ENCODE results near the gene ISCA2.
"Not testable (repeated sequence)": the region's sequence is repeated elsewhere in the genome, so short reads cannot be mapped to it uniquely, and the experiment has no call there.

ISCA2 gene

GRCh38 chr14:74493343-74494261 is at the start of gene ISCA2:
Gene ISCA2, plus strand, starts transcription at chr14:74493765. Its CDS starts 10 bp downstream, at chr14:74493775.
- peak; percentile 99 for DNase-seq

GRCh38 chr14:74444866-74445265 is 48.7 kb upstream of the ISCA2 start:
- no peak for DNase-seq

GRCh38 chr14:74454397-74454796 is 39.2 kb upstream of the ISCA2 start:
- not testable (repeated sequence) for DNase-seq

- DNase-seq = no peak
These were observed 36.6 kb upstream of the ISCA2 start for GRCh38 chr14:74456684-74457564.

- DNase-seq = no peak
These were observed 36.0 kb upstream of the ISCA2 start for GRCh38 chr14:74457565-74457895.

- peak; percentile 6 for DNase-seq
These were observed 34.1 kb upstream of the ISCA2 start for GRCh38 chr14:74459289-74459946.

GRCh38 chr14:74459976-74460375 is 33.6 kb upstream of the ISCA2 start:
- DNase-seq = no peak

- no peak for DNase-seq
These were observed 30.6 kb upstream of the ISCA2 start for GRCh38 chr14:74462993-74463392.

GRCh38 chr14:74463697-74464096 is 29.9 kb upstream of the ISCA2 start:
- DNase-seq = no peak

- no peak for DNase-seq
These were observed 28.8 kb upstream of the ISCA2 start for GRCh38 chr14:74464785-74465184.

- no peak for DNase-seq
These were observed 28.2 kb upstream of the ISCA2 start for GRCh38 chr14:74465335-74465734.

- no peak for DNase-seq
These were observed 25.1 kb upstream of the ISCA2 start for GRCh38 chr14:74468513-74468912.

GRCh38 chr14:74469548-74470518 is 23.7 kb upstream of the ISCA2 start:
- DNase-seq = no peak

- DNase-seq = no peak
These were observed 21.0 kb upstream of the ISCA2 start for GRCh38 chr14:74472601-74473000.

- no peak for DNase-seq
These were observed 19.2 kb upstream of the ISCA2 start for GRCh38 chr14:74474376-74474775.

GRCh38 chr14:74475678-74476077 is 17.9 kb upstream of the ISCA2 start:
- no peak for DNase-seq

- no peak for DNase-seq
These were observed 17.5 kb upstream of the ISCA2 start for GRCh38 chr14:74476107-74476506.

GRCh38 chr14:74476607-74477006 is 17.0 kb upstream of the ISCA2 start:
- DNase-seq = no peak

GRCh38 chr14:74478996-74479635 is 14.4 kb upstream of the ISCA2 start:
- no peak for DNase-seq

- no peak for DNase-seq
These were observed 13.5 kb upstream of the ISCA2 start for GRCh38 chr14:74480046-74480445.

- DNase-seq = no peak
These were observed 11.0 kb upstream of the ISCA2 start for GRCh38 chr14:74482571-74482970.

- DNase-seq = no peak
These were observed 10.2 kb upstream of the ISCA2 start for GRCh38 chr14:74483321-74483720.

Data from CD4-positive, alpha-beta T cell treated with Interleukin-21 for 1 hour (primary cell).